Kasumi-1 (cell line): ENCODE data around the gene MESD.

Experiments
- DNase-seq, 2 experiments: peaks; one replicate each; lab custom pipeline; 2025; lab: John Stamatoyannopoulos, UW

MESD gene

DNA sequence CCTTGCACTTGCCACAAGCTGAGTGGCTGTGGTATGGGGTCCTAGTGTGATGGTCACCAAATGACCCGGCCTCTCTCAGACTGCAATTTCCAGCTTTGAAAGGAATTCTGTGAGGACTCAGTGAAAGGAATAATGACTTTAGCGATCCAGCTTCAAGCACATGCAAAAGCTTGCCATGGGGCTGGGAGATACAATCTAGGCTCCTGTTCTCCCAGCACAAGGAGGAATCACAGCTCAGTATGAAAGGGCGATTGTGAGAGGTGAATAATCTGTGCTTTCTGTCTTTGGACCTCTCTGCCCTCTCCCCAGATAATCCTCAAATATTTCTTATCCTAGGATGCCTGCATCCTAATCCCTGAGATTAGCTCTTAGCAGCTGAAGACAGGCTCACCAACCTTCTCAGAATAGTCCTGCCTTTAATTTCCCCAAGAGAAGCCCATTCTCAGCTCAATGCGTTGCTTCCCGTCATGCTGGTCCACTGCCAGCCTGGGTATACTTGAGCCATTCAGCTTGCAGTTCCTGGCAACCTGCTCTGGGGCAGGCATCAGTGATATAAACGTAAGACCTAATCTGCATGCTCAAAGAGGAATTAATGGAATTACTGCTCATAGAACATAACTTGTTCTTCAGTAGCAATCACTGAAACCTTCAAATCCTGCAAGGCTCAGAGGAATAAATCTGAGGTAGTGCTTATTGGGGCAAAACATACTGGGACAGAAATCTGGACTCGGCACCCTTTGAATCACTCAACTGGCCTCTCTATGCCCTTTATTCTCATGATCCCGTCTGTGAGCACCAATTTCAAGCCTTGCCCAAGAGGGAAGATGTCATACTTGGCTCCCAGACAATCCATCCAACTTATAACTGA, 26.2 kb upstream of the MESD start:
- no peak for DNase-seq

DNA sequence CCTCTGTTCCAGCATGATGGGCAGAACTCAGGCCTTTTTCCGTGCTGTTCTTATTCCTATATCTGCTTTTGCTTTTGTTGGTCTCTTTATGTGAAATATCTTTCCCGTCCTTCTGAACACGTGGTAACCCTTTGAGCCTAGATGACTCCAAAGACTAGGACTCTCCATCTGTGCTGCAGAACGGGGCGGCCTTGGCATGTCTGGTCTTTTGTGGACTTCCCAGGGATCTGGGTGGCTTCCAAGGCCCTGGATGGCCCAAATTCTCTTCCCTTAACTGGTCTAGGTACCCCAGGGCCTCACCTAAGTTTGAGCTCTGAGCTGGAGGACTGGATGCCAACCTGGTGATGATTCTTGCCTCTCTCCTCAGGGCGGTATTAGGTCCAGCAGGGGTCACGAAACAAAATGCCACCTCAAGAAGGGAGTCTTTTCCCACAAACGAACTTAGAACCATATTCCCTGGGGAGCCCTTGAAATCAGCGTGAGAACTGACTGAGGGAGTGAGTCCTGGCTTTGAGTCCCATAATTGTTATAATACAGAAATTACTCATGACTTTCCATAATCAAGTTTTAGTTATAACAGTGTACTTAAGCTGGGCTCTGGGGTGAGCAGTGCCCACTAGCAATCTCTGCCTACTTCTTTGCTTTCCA, 25.0 kb upstream of the MESD start:
- DNase-seq, result no peak

DNA sequence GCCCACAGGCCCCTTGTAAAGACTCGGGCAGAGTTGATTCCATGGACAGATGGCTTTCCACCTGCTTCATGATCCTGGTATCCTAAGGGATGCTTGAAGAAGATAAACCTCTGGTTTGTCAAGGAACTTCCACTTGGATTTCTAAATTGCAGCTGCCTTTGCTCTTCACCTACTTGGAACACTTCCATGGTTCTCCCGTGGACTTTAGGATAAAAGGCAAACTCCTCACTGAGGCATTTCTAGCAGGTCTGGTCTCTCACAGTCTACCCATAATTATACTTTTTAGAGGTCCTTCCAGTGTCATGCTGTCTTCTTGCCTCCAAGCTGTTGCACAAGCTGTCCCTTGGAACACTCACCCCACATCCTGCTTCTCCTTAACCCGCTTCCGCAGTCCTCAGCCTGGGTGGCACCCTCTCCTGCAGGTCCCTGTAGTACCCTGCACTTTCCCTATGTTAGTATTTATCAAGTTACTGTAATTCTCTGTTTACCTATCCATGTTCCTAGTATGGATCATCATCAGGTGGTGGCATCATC, 23.8 kb upstream of the MESD start:
- DNase-seq, result no peak

- DNase-seq, result no peak
Observed at GRCh38 chr15:81012588-81012987, 23.0 kb upstream of the MESD start.

GRCh38 chr15:81011593-81011992, 22.0 kb upstream of the MESD start:
- DNase-seq, result no peak

DNA sequence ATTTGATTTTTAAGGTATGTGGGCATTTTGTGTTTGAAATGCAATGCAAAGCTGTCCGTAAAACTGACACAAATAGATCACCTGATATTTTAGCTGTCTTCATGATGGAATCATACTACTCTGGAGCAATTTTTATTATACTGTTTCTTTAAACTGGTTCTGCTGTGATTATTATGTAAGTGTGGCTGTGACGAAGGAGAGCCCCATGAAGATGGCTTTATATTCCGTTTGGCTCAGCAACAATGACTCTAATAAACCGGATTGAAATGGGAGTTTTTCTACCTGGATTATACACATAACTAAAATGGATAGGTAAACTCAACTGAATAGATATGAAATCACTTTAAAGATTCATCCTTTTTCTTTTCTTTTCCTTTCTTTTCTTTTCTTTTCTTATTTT, 20.5 kb upstream of the MESD start:
- no peak for DNase-seq

DNA sequence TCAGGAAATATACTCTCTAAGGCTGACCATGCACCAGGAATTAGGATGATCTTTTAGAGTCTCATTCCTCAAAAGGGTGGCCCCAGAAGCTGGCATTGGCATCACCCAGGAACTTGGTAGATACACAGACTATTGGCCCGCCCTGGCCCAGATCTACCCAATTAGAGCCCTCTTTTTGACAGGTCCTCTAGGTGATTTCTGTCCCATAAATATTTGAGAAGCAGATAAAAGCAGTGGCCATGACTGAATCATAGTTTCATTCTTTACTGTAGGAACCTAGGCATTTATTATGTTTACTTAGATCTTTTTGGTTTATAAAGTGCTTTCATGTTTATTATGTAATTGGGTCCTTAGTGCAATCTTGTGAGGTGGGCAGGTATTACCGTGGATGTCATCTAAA, 18.7 kb upstream of the MESD start:
- no peak for DNase-seq

DNA sequence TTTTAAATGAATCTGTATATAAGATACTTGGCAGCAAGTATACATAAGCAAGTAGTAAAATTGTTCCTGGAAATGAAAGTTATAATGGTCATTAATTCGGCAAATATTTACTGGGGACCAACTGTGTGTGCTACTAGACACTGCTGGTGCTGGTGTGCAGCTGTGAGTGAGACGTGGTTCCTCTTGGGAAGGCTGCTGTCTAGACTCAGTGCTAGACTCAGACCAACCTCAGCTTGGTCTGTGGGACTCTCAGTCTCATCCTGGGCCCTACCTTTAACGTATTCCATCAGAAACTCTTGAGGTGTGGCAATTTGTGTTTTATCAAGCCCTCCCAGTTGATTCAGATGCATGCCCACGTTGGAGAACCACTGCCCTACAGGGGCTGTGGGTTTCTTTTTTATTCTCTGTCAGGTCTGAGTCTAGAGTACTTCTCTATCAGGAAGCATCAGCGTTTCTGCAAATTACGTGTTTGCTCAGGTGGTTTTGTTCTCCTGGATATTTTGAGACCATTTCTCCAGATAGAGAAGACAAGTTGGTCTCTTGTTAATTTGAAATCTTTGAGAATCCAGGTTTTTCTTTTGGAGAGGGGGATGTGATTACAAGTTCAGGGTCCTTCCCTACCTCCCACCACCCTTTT, 17.9 kb upstream of the MESD start:
- DNase-seq, result no peak

GRCh38 chr15:81006124-81006523, 16.5 kb upstream of the MESD start:
- no peak for DNase-seq

DNA sequence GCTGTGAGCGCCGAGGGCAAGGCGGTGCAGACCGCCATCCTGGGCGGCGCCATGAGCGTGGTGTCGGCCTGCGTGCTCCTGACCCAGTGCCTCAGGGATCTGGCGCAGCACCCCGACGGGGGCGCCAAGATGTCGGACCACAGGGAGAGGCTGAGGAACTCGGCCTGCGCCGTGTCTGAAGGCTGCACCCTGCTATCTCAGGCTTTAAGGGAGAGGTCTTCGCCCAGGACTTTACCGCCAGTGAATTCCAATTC, 13.4 kb upstream of the MESD start:
- DNase-seq, result no peak

DNA sequence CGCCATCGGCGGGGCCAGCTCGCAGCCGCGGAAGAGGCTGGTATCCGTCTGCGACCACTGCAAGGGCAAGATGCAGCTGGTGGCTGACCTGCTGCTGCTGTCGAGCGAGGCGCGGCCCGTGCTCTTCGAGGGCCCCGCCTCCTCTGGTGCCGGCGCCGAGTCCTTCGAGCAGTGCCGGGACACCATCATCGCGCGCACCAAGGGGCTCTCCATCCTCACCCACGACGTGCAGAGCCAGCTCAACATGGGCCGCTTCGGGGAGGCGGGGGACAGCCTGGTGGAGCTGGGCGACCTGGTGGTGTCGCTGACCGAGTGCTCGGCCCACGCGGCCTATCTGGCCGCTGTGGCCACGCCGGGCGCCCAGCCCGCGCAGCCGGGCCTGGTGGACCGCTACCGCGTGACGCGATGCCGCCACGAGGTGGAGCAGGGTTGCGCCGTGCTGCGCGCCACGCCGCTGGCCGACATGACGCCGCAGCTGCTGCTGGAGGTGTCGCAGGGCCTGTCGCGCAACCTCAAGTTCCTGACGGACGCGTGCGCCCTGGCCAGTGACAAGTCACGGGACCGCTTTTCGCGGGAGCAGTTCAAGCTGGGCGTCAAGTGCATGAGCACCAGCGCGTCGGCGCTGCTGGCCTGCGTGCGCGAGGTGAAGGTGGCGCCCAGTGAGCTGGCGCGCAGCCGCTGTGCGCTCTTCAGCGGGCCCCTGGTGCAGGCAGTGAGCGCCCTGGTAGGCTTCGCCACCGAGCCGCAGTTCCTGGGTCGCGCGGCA, 12.9 kb upstream of the MESD start:
- DNase-seq, result no peak

DNA sequence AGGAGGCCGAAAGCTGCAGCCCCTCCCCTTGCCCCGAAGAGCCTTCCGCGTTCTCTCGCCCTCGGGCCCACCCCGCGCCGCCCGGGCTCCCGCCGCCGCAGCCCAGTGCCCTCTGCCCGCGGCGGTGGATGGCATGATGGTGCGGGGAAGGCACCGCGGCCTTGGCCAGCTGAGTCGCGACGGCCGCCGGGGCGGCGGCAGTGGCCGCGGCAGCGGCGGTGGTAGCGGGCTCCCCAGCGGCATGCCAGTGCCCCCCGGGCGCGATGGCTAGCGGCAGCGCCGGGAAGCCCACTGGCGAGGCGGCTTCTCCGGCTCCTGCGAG, 12.4 kb upstream of the MESD start:
- DNase-seq, result no peak

- peak; percentile 14 to 47 for DNase-seq
Observed at GRCh38 chr15:81001152-81002008, 11.8 kb upstream of the MESD start.

DNA sequence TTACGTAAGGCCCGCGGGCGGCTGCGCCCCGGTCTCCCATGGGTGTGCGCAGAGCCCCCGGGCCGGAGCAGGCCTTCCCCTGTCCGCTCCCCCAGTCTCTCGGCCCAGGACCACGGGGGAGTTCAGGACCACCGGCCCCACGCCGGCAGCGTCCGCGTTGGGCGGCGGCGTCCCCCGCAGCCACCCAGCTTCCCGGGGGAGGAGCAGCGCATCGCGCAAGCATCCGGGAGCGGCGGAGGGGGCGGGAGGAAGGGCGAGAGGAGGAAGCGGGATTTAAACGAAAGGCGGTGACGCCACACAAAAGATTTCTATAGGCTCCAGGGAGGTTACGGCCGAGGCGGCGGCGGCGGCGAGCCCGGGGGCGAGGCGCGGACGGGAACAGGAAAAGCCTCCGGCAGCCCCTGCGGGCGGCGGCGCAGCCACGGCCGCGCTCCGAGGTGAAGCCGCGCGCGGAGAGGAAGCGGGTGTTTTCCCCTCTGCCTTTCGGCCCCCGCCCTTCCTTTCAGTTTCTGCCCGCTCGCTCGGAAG, 11.1 kb upstream of the MESD start, which contains the start of gene TLNRD1:
Gene TLNRD1 (plus strand): TSS at position 300 of the 528 bp plus-strand sequence. CDS start 1,349 bp downstream, outside the sequence.
- peak; percentile 89 to 91 for DNase-seq

DNA sequence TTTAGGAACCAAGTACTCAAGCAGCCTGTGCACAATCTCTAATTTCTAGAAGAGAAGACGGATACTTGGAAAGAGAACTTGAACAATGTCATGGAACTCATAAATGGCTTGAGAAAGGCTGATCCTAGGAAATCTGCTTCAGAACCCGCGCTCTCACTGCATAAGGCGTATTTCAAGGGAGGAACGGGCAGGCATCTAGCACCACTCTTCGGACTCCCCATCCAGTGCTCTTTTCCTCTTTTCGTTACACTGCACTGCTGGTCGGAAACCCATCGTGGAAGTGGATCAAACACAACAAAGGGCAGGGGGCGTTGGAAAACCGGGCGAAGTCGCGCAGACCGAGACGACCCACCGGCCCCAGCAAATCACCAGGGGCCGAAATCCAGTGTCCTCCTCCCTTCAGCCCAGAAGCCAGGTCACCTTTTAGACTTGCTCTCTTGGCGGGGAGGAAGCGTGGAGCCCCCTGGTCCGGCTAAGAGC, 10.6 kb upstream of the MESD start:
- peak; percentile 55 to 62 for DNase-seq

GRCh38 chr15:80999623-81000036, 10.0 kb upstream of the MESD start:
- peak in 1 of 2 experiments; percentile 51 for DNase-seq

DNA sequence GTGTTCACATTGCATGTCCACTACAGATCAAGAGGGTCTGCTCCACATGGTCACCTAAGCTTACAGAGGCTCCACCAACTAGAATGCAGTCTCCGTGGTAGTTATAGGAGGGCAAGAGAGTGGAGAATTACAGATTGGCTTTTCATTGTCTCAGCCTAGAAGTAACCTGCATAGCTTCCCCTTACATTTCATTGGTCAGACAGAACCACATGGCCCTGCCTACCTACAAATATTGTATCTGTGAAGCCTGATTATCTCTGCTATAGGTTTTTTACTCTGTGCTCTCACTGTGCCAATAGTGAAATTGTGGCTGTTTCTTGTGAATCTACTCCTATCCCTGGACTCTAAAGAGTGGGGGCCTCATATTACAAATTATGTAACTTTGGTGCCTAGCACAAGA, 8.6 kb upstream of the MESD start:
- DNase-seq, result no peak

DNA sequence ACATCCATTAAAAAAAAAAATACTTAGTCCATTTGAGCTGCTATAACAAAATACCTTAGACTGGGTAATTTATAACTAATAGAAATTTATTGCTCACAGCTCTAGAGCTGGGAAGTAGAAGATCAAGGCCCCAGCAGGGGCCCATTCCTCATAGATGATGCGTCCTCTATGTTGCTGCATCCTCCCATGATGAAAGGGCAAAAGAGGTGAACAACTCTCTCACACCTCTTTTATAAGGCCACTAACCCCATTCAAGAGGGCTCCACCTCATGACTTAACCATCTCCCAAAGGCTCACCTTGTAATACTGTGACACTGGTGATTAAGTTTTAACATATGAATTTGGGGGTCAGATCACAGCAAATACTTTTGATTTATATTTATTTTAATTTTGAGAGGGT, 8.1 kb upstream of the MESD start:
- DNase-seq, result no peak

DNA sequence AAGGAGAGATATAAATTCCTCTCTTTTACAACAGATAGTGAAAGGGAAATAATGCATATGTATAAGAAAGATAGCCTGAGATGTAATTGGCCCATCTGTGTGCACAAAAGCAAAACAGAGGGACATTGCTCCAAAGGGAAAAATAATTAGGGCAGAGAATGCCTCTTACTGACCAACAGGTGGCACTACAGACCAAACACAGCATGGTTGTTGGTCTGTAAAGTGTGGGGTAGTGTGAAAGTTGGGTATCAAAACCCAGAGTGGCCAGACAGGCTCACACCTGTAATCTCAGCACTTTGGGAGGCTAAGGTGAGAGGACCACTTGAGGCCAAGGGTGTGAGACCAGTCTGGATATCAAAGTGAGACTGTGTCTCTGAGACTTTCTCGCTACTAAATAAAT, 6.6 kb upstream of the MESD start:
- DNase-seq, result peak; percentile 32 to 53

- DNase-seq, result no peak
Observed at GRCh38 chr15:80992441-80992840, 2.8 kb upstream of the MESD start.

DNA sequence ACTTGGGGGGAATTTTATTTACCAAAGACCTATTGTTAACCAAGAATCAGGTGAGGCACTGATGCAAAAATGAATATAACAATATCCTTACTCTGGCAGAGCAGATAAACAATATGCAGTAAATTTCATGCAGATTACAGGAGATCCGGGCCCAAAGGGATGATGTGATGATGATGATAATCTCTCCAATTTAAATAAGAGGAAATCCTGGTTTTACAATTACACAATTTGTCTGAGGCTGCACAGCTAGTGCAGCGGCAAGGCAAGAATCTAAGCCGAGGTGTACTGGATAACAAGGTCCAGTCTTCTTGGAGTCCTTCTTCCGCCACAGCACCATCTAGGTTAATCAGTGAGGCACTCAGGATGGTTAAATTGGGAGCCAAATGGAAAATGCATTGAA, 2.4 kb upstream of the MESD start:
- DNase-seq, result no peak
